Limb (tissue), 2 donors: ENCODE measurements around the gene SLC43A1.
"Not testable (repeated sequence)": the region's sequence is repeated elsewhere in the genome, so short reads cannot be mapped to it uniquely, and the experiment has no call there.

Experiments used
- DNase-seq, 2 donors: peaks; one replicate each; pipeline ENCODE4 v3.0.0-alpha.2; 2016; ENCODE audit errors: extremely low spot score in 2 of 2

The SLC43A1 gene

DNA sequence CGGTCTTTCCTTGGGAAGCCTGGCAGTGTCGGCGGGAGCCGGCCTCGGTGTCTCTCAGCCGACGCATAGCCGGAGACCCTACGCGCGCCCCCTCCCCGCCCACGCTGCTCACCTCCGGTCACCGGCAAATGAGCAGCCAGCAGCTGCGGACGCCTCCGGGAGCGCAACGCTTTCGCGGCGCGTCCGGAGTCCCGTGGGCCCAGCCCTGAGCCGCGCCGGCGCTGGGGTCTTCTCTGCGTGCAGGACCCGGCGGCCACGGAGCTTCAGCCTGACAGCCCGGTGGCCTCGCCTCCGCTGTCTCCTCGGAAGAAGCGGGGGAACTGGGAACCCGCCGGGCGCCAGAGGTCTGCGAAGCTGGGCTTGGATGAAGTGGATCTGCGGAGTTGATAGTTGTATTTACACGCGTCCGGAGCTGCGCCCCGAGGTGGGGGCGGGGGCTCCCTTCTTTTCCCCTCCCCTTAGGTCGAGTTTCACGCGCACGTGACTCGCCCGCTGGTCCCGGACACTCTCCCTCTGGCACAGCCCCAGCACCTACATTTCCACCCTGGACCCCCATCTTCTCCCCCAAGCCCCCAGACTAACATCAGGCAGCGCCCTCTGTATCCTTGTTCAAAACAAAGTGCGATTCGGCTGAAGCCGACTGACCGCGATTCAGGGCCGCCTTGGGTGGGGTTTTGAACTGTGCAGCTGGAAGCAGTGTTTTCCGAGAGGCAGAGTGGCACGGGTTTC lies at the start of gene SLC43A1:
SLC43A1 (minus strand) TSS at position 371 of the 729 bp plus-strand sequence. CDS start 1,591 bp downstream, outside the sequence.
- peak; percentile 54 to 69 for DNase-seq

GRCh38 chr11:57562596-57562995 lies 47.1 kb upstream of the SLC43A1 start:
- no peak for DNase-seq

GRCh38 chr11:57560146-57560545 lies 44.6 kb upstream of the SLC43A1 start:
- no peak for DNase-seq

GRCh38 chr11:57556041-57556440 lies 40.5 kb upstream of the SLC43A1 start:
- no peak for DNase-seq

- DNase-seq = no peak
Observed at GRCh38 chr11:57555393-57555792, 39.9 kb upstream of the SLC43A1 start.

DNA sequence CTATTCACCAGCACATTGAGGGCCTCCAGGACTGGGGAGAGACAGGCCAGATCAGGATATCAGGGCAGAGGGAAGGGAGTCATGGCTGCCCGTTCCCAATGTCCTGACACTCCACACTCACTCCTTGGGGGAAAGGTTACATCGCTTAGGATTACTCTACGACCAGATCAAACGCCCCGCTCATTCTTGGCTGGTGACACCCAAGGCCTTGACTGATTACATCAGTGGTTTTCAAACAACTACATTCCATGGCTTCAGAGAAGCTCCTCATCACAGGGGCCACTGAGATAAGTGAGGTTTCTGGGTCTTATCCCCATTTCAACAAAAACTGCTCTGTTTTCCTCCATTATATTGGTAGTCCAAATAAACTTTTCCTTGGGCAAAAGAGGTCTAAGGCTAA lies 37.0 kb upstream of the SLC43A1 start:
- DNase-seq = no peak

GRCh38 chr11:57551941-57552340 lies 36.4 kb upstream of the SLC43A1 start:
- no peak for DNase-seq

- DNase-seq = no peak
Observed at GRCh38 chr11:57549983-57550382, 34.5 kb upstream of the SLC43A1 start.

- DNase-seq = no peak
Observed at GRCh38 chr11:57547854-57548377, 32.4 kb upstream of the SLC43A1 start.

GRCh38 chr11:57546869-57547475 lies 31.5 kb upstream of the SLC43A1 start:
- DNase-seq = no peak

GRCh38 chr11:57546451-57546850 lies 30.9 kb upstream of the SLC43A1 start:
- DNase-seq = no peak

GRCh38 chr11:57545883-57546282 lies 30.4 kb upstream of the SLC43A1 start:
- DNase-seq = no peak

- no peak for DNase-seq
Observed at GRCh38 chr11:57544566-57544965, 29.1 kb upstream of the SLC43A1 start.

- no peak for DNase-seq
Observed at GRCh38 chr11:57543593-57543992, 28.1 kb upstream of the SLC43A1 start.

DNA sequence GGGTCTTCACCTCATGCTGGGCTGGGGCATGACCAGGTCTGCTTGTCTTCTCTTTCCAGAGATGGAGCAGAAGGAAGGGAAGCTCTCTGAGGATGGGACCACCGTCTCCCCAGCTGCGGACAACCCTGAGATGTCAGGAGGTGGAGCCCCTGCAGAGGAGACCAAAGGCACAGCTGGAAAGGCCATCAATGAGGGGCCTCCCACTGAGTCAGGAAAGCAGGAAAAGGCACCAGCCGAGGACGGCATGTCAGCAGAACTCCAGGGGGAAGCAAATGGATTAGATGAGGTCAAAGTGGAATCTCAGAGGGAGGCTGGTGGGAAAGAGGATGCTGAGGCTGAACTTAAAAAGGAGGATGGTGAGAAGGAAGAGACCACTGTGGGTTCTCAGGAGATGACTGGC lies 27.1 kb upstream of the SLC43A1 start:
- no peak for DNase-seq

DNA sequence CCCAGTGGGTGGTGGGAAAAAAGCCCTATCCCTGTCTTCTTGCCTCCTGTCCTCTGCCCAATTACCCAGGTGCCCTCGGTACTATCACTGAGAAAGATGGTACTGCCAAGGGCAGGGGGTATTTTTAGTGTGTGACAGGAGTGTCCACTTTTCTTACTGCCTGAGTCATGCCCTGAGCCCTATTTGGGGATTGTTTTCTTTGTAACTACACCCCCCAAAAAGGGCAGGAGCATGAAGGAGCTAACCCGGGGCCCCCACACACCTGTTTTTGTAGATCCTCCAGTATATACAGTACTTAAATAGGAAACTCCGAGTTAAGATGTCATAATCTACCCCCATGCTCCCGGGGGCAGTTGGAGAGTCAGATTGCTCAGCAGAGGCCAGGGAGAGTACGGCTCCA lies 25.7 kb upstream of the SLC43A1 start:
- no peak for DNase-seq

- DNase-seq = no peak
Observed at GRCh38 chr11:57539342-57539741, 23.8 kb upstream of the SLC43A1 start.

DNA sequence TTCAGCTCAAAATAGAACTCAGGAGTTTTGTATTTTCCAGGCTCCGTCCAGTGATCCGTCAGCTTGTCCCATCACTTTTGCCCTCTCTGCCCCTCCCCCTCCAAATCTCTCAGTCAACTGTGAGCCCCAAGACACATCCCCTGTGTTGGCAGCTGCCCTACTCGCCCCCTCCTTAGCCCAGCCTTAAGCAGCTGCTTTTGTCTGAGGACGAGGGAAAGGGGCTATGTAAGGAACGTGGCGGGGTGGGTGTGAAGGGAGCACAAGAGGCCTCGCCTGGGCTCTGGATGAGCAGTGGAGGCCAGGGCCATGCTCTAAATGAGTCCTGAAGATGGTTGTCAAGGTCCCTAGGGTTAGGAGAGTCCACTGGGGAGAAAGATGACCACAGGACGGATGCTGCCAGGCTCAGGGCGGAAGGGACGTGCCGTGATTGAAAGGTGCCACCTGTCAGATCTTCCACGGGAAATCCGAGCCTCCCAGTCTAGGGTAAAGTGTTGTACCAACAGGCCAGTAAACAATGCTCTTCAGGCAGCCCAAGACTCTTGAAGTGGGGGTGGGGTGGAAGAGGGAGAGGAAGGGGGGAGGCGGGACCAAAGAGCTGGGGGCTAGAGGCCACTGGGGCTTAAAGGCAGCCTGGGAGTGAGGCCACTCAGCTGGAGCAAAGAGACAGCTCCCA lies 21.6 kb upstream of the SLC43A1 start, which contains the start of gene SMTNL1:
SMTNL1 (plus strand) TSS at position 649 of the 673 bp plus-strand sequence. CDS start 5,048 bp downstream, outside the sequence.
- DNase-seq = peak in 1 of 2 donors; percentile 44

GRCh38 chr11:57534449-57534848 lies 18.9 kb upstream of the SLC43A1 start:
- not testable (repeated sequence) for DNase-seq

DNA sequence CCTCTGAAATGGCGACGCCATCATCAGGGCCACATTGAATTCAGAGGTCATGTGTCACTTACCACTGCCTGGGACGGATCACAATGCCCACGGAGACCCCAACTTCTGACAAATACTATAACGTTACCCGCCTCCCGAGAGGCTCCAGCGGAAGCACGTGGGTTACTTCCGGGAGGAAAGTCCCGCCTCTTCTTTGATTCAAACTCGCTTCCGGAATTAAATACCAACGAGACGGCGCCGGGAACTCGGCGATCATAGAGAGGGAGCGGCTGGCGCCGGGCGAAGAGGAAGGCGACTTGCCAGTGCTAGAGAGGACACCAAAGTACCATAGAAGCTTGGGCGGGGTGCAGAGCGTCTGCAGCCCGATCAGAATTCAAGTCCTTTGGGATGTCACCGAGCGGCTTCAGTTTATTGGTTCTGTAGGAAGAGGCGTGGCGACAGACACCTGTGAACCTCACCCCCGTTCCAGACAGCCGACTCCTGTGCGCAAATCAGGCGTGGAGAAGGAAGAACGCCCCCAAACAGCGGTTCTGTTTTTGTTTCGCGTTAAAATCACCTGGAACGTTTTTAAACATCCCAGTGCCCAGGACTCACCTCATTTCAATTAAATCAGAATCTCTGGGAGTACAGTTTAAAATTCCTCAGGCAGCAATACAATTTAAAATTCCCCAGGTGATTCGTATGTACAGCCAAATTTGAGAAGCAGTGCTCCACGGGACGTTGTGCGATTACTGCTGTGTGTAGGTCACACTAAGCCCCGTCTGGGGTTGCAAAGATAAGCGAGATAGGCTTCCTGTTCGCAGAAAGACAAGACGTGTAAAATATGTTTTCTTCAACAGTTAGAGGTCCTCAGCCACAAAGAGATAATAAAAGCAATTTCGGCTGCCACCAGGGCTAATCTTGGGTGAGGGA lies 15.3 kb upstream of the SLC43A1 start, which contains the start of gene TIMM10:
TIMM10 (minus strand) TSS at position 159 of the 912 bp plus-strand sequence. CDS start 565 bp downstream, outside the sequence.
- DNase-seq = peak; percentile 92 to 99

DNA sequence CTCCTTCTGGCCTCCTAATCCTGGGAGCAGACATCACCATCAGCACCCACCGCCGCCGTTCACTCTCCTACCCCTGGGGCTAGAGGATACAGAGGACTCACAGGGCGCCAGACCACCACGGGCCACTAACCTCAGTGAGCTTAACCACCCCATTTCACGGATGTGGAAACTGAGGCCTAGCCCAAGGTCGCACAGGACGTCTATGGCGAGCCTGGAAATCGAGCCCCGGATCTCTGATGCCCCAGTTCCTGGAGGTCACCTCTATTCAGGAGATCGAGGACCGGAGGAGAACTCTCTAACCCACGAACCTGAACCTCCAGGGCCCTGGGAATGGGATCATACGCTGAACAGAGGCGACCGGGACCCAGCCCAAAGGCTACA lies 14.7 kb upstream of the SLC43A1 start:
- no peak for DNase-seq
